Mammary epithelial cell (primary cell): ENCODE data around the gene NLRP6.

Experiments used
- CTCF ChIP-seq, 2 donors: IDR thresholded peaks in 1 of 2; conservative IDR thresholded peaks in 1 of 2; 2 replicates each; pipeline ENCODE4 v1.5.1; 2011 to 2012; ENCODE audit warnings: inconsistent platforms in 2 of 2, low read length in 2 of 2, mild to moderate bottlenecking in 2 of 2, control low read depth in 1 of 2, low read depth in 1 of 2; ENCODE audit not compliant: insufficient read depth in 1 of 2; ENCODE audit errors: extremely low read depth in 1 of 2
- EZH2 ChIP-seq: IDR thresholded peaks from 2 replicates; pipeline ENCODE4 v1.6.1; 2012; ENCODE audit warnings: low read length, inconsistent platforms, borderline replicate concordance

- no peak for TF ChIP-seq CTCF (conservative IDR thresholded peaks at IDR 0.05 in 1 of 2, IDR thresholded peaks at IDR 0.05 in 1 of 2; ENCODE audit: extremely low read depth in 1 of 2, insufficient read depth in 1 of 2, low read depth in 1 of 2, low read length in 2 of 2)
- no peak for TF ChIP-seq EZH2
Measured at GRCh38 chr11:255176-255575, 23.0 kb upstream of the NLRP6 start.
